ENCODE measurements around the gene PDZRN3.
"Not testable (repeated sequence)": the region's sequence is repeated elsewhere in the genome, so short reads cannot be mapped to it uniquely, and the experiment has no call there.

Gene PDZRN3

GRCh38 chr3:73586190-73586589 lies 38.6 kb downstream of the PDZRN3 start:
- DNase-seq: no peak

DNA sequence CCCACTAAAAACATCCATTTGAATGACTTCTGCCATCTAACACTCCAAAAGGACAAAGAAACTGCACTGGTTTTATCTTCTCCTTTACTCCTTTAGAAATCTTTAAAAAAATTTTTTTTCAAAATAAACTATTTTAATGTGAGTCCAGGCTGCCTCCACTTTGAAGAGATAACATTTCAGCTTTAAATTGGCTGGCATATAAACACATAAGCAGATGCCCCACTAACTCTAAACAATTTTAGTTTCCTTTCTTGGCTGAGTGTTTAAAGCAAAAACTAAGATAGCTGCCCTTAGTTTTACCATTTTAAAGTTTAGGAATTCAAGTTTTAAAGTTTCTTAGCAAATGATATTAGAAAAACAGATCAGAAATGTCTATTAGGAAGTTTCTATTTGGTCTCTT lies 39.9 kb downstream of the PDZRN3 start:
- DNase-seq: no peak

DNA sequence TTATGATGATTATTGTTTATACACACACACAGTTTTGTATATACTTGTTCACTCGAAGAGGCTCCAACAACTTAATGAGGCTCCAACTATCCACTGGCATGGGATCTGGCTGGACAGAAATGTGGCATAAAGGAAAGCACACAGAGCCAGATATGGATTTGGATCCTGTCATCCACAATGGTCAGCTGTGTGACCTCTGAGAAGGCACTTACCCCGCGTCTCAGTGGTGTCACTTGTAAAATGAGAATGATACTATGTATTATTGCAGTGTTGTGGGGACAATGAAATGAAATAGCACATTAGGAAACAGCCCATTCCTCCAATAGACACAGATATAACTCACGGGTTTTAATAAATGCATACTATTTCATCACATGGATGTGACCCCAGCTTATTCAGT lies 42.2 kb downstream of the PDZRN3 start:
- DNase-seq: no peak

- DNase-seq: no peak
Measured at GRCh38 chr3:73581134-73581846, 43.5 kb downstream of the PDZRN3 start.

DNA sequence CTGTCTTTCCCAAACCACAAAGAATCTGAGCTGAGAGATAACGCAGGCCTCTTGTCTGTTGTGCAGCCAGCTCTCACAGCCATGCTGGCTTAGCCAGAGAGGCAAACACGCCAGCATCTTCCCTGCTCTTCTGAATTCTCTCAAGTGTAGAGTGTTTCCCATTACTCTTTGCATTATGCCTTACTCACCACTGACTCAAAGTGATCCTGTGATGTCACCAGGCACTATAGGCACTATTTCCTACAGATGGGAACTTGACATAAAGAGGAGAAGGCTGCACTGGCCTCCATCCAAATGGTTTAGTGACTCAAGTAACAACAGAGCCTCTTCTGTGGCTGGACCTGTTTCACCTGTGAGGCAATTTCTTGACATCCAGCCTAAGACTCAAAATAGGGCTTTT lies 44.4 kb downstream of the PDZRN3 start:
- DNase-seq: no peak

GRCh38 chr3:73577704-73578103 lies 47.0 kb downstream of the PDZRN3 start:
- no peak for DNase-seq

GRCh38 chr3:73576999-73577461 lies 47.7 kb downstream of the PDZRN3 start:
- DNase-seq: no peak

GRCh38 chr3:73575953-73576352 lies 48.8 kb downstream of the PDZRN3 start:
- no peak for DNase-seq

DNA sequence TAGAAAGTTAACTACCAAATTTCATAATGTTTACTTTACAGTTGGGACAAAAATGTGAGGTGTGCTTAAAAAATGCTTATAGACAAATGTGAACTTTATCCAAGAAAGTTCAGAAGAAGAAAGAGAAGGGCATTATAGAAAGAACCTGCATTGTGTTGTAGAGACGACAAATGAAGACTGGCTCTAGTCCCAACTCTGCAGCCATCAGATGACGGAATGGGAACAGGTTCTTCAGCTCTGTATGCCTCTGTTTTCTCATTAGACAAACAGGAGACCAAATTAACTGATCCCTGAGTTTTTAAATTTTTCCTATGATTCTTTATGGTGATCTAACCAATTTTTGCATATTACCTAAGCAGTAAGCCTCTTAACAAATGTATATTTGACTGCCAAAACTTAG lies 49.2 kb downstream of the PDZRN3 start:
- DNase-seq: no peak

DNA sequence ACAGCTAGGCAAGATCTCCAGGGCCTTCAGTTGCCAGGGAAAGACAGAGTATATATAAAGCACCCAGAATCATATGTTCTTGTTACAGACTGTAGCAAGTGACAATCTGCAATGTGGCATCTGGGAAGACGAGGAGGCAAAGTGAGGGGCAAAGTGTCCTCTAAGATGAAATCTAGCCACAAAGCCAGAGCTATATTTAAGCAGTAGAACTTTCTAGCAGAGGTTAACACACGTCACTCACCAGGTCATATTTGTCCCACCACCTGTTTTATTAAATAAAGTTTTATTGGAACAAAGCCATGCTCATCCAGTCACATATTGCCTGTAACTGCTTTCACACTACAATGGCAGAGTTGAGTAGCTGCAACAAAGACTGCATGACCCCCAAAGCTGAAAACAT lies 51.5 kb downstream of the PDZRN3 start:
- no peak for DNase-seq

GRCh38 chr3:73572368-73572767 lies 52.4 kb downstream of the PDZRN3 start:
- no peak for DNase-seq

DNA sequence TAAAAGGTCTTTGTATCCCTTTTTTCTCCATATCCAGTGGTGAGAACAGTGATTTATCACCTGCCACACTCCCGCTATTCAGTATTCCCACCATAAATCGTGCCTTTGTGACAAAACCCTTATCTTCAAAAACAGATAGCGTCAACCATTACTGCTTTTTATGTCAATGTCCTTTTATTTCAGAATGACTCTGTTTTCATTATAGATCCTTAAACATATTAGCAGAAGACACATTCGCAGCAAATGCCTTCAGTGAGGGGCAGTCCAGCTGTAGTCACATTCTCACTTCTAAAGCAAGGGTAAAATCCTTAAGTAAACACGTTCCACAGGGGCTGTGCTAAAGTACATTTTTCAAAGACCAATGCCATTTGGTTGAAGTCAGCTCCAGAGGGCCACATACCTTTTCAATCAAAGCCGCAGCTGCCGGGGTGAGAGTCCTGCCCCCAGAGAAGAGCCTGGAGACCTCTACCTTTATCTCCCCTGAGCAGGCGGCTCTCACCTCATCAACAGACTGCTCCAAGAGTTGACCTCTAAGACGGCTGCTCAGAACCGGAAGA lies 53.4 kb downstream of the PDZRN3 start:
- no peak for DNase-seq

GRCh38 chr3:73569246-73569760 lies 55.4 kb downstream of the PDZRN3 start:
- no peak for DNase-seq

- no peak for DNase-seq
Measured at GRCh38 chr3:73568371-73568862, 56.3 kb downstream of the PDZRN3 start.

DNA sequence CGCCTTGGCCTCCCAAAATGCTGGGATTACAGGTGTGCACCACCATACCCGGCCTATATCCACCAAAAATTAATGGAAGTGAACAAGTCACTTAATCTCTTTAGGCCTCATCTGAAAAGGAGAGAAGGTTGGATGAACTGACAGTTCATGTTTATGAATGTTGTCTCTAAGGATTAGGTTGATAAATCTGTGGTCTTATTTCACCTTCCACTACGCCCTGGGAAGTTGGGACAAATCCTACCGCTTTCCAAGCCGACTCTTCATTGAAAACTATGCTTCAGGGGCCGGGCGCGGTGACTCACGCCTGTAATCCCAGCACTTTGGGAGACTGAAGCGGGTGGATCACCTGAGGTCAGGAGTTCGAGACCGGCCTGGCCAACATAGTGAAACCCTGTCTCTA lies 59.4 kb downstream of the PDZRN3 start:
- DNase-seq: not testable (repeated sequence)

DNA sequence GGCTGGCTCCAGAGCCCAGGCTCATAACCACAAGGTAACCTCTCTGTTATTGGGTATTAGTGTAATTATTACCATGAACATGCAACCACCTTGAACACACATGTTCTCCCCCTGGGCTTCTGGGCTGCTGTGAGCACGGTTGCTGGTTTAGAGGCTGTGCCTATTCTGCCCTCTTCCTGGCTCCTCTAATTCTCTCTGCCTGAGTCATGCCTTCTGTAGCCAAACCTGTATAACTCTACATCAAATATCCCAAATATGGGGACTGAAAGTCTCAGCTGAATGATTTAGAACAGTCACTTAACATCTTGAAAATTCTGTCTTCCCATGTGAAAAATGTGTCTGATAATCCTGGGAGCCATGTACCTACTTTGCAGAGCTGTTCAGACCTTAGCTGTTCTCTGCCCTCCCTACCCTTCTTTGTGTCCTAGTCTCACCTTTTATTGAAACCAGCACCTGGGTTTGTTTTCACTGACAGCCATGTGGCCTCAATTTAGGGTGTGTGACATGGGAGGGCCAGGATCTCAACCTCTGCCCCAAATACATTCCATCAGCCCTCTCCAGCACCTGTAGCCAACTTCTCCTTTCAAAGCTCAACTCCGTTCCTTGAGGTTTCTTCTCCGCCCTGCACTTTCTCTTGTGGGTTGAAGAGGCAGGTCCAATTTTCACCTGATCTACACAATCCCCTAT lies 60.7 kb downstream of the PDZRN3 start:
- DNase-seq: no peak

DNA sequence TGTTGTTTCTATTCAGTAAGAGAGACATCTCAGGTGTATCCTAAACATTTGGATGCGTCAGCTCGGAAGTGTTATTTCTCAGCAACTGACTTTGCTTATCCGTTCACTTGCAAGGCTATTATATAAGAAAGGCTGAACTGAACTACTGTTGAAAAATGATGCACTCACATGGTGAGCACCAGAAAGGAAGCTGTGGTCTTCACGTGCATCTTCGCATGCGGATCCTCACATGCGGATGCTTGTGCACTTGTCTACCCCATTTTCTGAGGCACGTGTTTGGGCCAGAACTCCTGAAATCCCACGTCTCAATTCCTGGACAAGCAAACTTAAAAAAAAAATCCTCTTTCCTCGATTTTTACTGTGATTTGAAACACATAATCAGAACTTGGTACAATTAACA lies 63.2 kb downstream of the PDZRN3 start:
- no peak for DNase-seq

DNA sequence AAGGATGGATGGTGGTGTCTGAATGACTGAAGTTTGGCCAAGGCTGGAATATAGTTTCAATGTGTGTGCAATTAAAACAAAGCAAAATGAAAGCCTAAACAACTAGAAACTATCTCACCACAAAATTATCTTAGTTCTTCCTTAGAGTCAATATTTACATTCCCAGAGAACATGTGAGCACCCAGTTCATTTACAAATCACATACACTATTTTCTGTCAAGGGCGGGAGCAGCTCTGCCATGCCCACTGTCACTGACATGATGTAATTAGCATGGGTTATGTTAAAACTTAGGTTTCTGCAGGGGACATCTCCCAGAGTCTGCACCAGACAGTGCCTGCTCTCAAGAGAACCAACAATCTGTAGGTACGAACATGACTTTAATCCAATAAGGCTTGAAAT lies 65.0 kb downstream of the PDZRN3 start:
- DNase-seq: no peak

- DNase-seq: no peak
Measured at GRCh38 chr3:73558727-73559075, 66.0 kb downstream of the PDZRN3 start.

DNA sequence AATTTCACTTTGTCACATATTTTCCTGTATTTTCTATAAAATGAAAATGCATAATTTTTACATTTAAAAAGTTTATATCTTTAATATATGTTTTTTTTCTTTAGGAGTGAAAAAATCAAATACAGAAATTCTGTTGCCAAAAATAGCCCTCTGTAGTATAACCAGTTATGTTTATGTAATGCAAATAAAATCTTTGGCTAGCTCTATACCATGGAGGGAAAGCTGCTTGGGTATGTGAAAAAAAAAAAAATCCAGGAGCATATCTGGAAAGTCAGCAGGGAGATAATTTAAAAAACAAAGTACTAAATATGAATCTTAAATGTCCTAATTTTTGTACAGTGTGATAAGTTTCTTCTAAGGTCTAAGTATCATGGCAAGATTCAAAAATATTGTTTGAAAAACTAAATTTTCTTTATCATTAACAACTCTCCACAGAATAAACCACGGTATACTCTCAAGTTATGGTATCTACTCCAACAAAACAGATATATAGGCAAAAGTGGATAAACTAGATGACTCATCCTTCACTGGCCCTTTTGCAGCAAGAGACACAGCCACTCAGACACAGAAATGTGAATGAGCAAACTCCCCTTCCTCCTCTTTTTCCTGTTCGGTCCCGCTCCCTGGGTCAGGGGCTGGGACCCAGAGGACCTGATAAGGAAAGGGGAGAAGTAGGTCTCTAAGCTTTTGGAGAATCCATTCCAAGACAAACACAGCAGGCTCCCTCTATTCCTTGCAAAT lies 66.6 kb downstream of the PDZRN3 start:
- DNase-seq: no peak

DNA sequence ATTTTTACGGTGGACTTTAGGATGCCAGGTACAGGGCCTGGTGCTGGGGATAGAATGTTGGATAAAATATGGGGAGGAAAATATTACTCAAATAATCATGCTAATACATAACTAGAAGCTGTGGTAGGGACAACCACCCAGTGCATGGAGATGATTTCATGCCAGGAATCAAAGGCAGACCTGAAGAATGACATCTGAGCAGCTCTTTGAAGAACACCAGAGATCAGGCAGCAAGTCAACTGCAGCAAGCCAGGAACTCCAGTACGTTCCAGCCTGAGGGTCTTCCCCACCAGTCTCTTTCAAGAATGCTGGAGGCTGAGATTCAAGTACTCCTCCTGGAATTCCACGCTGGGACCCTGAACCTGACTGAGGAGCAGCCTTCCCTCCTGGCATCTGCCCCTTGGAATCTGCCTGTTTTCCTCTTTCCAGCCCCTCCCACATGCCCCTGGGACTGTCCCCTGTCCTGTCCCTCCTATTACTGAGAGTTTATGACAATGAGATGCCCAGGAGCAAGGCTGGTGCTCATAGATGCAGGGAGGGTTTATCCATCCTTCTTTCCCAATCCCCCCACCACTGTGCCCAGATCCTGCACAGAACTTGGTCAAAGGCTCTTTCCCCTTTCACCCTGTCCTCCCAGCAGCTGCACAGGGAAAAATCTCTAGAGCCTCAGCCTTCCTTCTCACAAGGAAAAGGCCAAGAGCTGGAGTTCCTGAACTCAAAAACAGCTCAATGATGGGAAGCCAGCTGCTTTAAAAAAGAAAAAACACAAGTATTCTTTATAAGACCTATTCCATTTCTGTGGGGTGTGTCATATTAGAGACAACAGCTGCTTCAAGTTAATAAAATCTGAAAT lies 68.0 kb downstream of the PDZRN3 start:
- DNase-seq: no peak

- no peak for DNase-seq
Measured at GRCh38 chr3:73555076-73555475, 69.7 kb downstream of the PDZRN3 start.

All from CD4-positive, alpha-beta T cell treated with Interleukin-21 for 1 hour (primary cell).